HepG2 (cell line): Measurements from ENCODE around the gene EZH2. TPM values are rescaled to one million over a fixed set of nuclear protein-coding genes. Genes with fewer than 3 reads are reported as not detected.

Experiments used
- ATAC-seq: fragments of 200-7000 bp; cut with Tn5 transposase; 3 replicates; pipeline ENCODE4 v1.9.1; 2020; ENCODE audit warnings: mild to moderate bottlenecking, moderate library complexity
- BruUV-seq: library from RNA; stranded (reverse); fragments of 400-500 nt; replicated peaks from 2 replicates; lab custom pipeline; 2021; lab: Mats Ljungman, UMichigan
- CTCF ChIA-PET: fragments of 300-600 bp; formaldehyde crosslinking; extraction: SDS; loops from one replicate; lab custom pipeline; 2021; ENCODE audit warnings: low total read pairs, inconsistent platforms, low intra/inter-chr PET ratio; lab: Yijun Ruan, JAX
- POLR2A ChIA-PET: fragments of 350-600 bp; sonication (Branson Sonifier 250); formaldehyde crosslinking; loops from one replicate; lab custom pipeline; 2020; ENCODE audit warnings: antibody characterized with exemption, inconsistent platforms; lab: Yijun Ruan, JAX
- DNase-seq: peaks from one replicate; pipeline ENCODE4 v3.0.0-alpha.2; 2015; ENCODE audit warnings: low spot score
- FAIRE-seq: peaks from 3 replicates; lab custom pipeline; 2011; peaks lifted over from hg19 to GRCh38; lab: Jason Lieb, UNC
- H2AFZ ChIP-seq: one replicate; pipeline ENCODE4 v1.6.1; 2011; ENCODE audit warnings: low read length, inconsistent platforms
- H3K27ac ChIP-seq: fragments of 300-600 bp; 3 replicates; pipeline ENCODE4 v1.8.0; 2011; ENCODE audit warnings: mixed run types, mild to moderate bottlenecking, mixed read lengths, low read length, inconsistent platforms; ENCODE audit not compliant: insufficient read depth; ENCODE audit errors: extremely low read length
- H3K27me3 ChIP-seq, 2 experiments: fragments of 200-600 bp in 1 of 2; 2 replicates in 1 of 2; 3 replicates in 1 of 2; pipeline versions ENCODE4 v1.6.0 to v1.8.0; 2011; ENCODE audit warnings: low read length in 2 of 2, mild to moderate bottlenecking in 2 of 2, moderate library complexity in 2 of 2, inconsistent platforms in 1 of 2; ENCODE audit not compliant: insufficient read depth in 2 of 2, control insufficient read depth in 1 of 2
- H3K36me3 ChIP-seq, 2 experiments: fragments of 200-600 bp in 1 of 2; replicated peaks in 1 of 2; 2 replicates in 1 of 2; 3 replicates in 1 of 2; pipeline versions ENCODE4 v1.5.1 to v1.8.0; 2011; ENCODE audit warnings: low read length in 2 of 2, inconsistent platforms in 1 of 2; ENCODE audit not compliant: insufficient read depth in 2 of 2, control insufficient read depth in 1 of 2
- H3K4me1 ChIP-seq: 2 replicates; pipeline ENCODE4 v1.5.1; 2012; ENCODE audit warnings: low read length, inconsistent platforms; ENCODE audit not compliant: insufficient read depth
- H3K4me2 ChIP-seq: 2 replicates; pipeline ENCODE4 v1.6.0; 2011; ENCODE audit warnings: low read depth, low read length, inconsistent platforms
- H3K4me3 ChIP-seq, 3 experiments: fragments of 200-600 bp in 1 of 3; sonication (generic), shearing (Covaris generic) in 1 of 3; replicated peaks in 1 of 3; 2 replicates each; pipeline ENCODE4 v1.5.1; 2011 to 2016; ENCODE audit warnings: low read length in 3 of 3, inconsistent platforms in 2 of 3, low read depth in 2 of 3, mild to moderate bottlenecking in 2 of 3, control low read depth in 1 of 3, mixed read lengths in 1 of 3; ENCODE audit not compliant: insufficient read depth in 1 of 3
- H3K79me2 ChIP-seq: one replicate; pipeline ENCODE4 v1.6.1; 2011; ENCODE audit warnings: low read length, inconsistent platforms; ENCODE audit not compliant: insufficient read depth
- H3K9ac ChIP-seq: 2 replicates; pipeline ENCODE4 v1.6.0; 2011; ENCODE audit warnings: mild to moderate bottlenecking, low read depth, low read length, inconsistent platforms; ENCODE audit not compliant: insufficient read depth
- H3K9me3 ChIP-seq: 2 replicates; pipeline ENCODE4 v1.5.1; 2012; ENCODE audit warnings: mild to moderate bottlenecking, low read length
- H4K20me1 ChIP-seq: 2 replicates; pipeline ENCODE4 v1.6.0; 2011; ENCODE audit warnings: inconsistent platforms, mild to moderate bottlenecking, low read length, moderate library complexity; ENCODE audit not compliant: insufficient read depth
- ARID2 ChIP-seq: sonication (generic); formaldehyde crosslinking; IDR thresholded peaks from 2 replicates; pipeline ENCODE4 v1.8.1; 2022; ENCODE audit warnings: mild to moderate bottlenecking, missing genetic modification reagents, borderline replicate concordance
- HNF4A ChIP-seq: sonication (generic); formaldehyde crosslinking; IDR thresholded peaks from 2 replicates; pipeline ENCODE4 v1.4.0; 2020; ENCODE audit warnings: missing genetic modification reagents
- JDP2 ChIP-seq: sonication (generic); formaldehyde crosslinking; IDR thresholded peaks from 2 replicates; pipeline ENCODE4 v1.8.1; 2022; ENCODE audit warnings: missing genetic modification reagents, borderline replicate concordance
- SMAD1 ChIP-seq: sonication (generic); formaldehyde crosslinking; IDR thresholded peaks from 2 replicates; pipeline ENCODE4 v1.4.0; 2020; ENCODE audit warnings: missing genetic modification reagents, low read depth, mild to moderate bottlenecking, borderline replicate concordance
- SYNCRIP ChIP-seq: fragments of 200-400 bp; formaldehyde crosslinking; IDR thresholded peaks from 2 replicates; pipeline ENCODE4 v1.6.1; 2018; ENCODE audit warnings: mild to moderate bottlenecking, low read depth, low read length; ENCODE audit not compliant: insufficient read depth
- YEATS2 ChIP-seq: sonication (generic); formaldehyde crosslinking; IDR thresholded peaks from 2 replicates; pipeline ENCODE4 v1.4.0; 2020; ENCODE audit warnings: missing genetic modification reagents, borderline replicate concordance
- ZNF30 ChIP-seq: sonication (generic); formaldehyde crosslinking; IDR thresholded peaks from 2 replicates; pipeline ENCODE4 v1.5.0; 2020; ENCODE audit warnings: mild to moderate bottlenecking, missing genetic modification reagents
- ZNF713 ChIP-seq: sonication (generic); formaldehyde crosslinking; IDR thresholded peaks from 2 replicates; pipeline ENCODE4 v1.4.0; 2020; ENCODE audit warnings: mild to moderate bottlenecking, missing genetic modification reagents
- ZSCAN30 ChIP-seq: sonication (generic); formaldehyde crosslinking; IDR thresholded peaks from 2 replicates; pipeline ENCODE4 v1.5.0; 2020; ENCODE audit warnings: mild to moderate bottlenecking, missing genetic modification reagents
- WGBS: methylation state at CpG from one replicate; pipeline ENCODE4 v1.1.6; 2017; ENCODE audit warnings: low lambda C conversion rate; 5-methylcytosine and 5-hydroxymethylcytosine counted together
- in situ Hi-C: cut with HindIII; loops from 2 replicates; pipeline ENCODE4 v1.10.0; 2017; ENCODE audit warnings: low pct_unique_long_range_greater_than_20kb; ENCODE audit not compliant: extremely low pct_ligation_motif_present
- intact Hi-C: fragments of 100-400 bp; cut with micrococcal nuclease; formaldehyde crosslinking; loops from one replicate; pipeline ENCODE4 v1.10.0; 2022; ENCODE audit not compliant: unreplicated experiment
- polyA plus RNA-seq, 8 experiments: library from polyadenylated mRNA; depleted of rRNA in 3 of 8; stranded (reverse) in 7 of 8; unstranded in 1 of 8; fragments of >200 nt; fragmentation: Illumina TruSeq in 4 of 8; extraction: Trizol in 4 of 8; gene quantifications; 2 replicates each; pipeline versions ENCODE4 v1.2.1 to v1.2.3, GENCODE V29; 2011 to 2016; ENCODE audit warnings: low read depth in 4 of 8, missing spikeins in 1 of 8, mixed read lengths in 1 of 8; ENCODE audit not compliant: insufficient read depth in 1 of 8
- total RNA-seq, 5 experiments: library from RNA; depleted of rRNA; stranded (reverse); fragments of >200 nt; fragmentation: Illumina TruSeq; extraction: Trizol; gene quantifications; 2 replicates each; pipeline ENCODE4 v1.2.3, GENCODE V29; 2016; ENCODE audit warnings: low read depth in 1 of 5
- TF ChIP-seq, protein P1 (sequence below): sonication (generic); formaldehyde crosslinking; IDR thresholded peaks from 2 replicates; pipeline ENCODE4 v1.9.0; 2021; ENCODE audit warnings: missing genetic modification reagents, borderline replicate concordance
- TF ChIP-seq, protein P2 (sequence below): sonication (generic); formaldehyde crosslinking; IDR thresholded peaks from 2 replicates; pipeline ENCODE4 v1.9.0; 2021; ENCODE audit warnings: missing genetic modification reagents, borderline replicate concordance
- TF ChIP-seq, protein P3 (sequence below): sonication (generic); formaldehyde crosslinking; IDR thresholded peaks from 2 replicates; pipeline ENCODE4 v1.4.0; 2020; ENCODE audit warnings: mild to moderate bottlenecking, missing genetic modification reagents
- TF ChIP-seq, protein P4 (sequence below): sonication (generic); formaldehyde crosslinking; IDR thresholded peaks from 2 replicates; pipeline ENCODE4 v1.5.0; 2020; ENCODE audit warnings: missing genetic modification reagents, mild to moderate bottlenecking, borderline replicate concordance
- TF ChIP-seq, protein P5 (sequence below): sonication (generic); formaldehyde crosslinking; IDR thresholded peaks from 2 replicates; pipeline ENCODE4 v1.4.0; 2020; ENCODE audit warnings: missing genetic modification reagents

EZH2 gene
- total and polyA plus RNA-seq, 2 of the 13 experiments (the other 11 are each of a cell fraction or from before 2014, with no cell fraction given), result 26.0 to 34.3 TPM

DNA sequence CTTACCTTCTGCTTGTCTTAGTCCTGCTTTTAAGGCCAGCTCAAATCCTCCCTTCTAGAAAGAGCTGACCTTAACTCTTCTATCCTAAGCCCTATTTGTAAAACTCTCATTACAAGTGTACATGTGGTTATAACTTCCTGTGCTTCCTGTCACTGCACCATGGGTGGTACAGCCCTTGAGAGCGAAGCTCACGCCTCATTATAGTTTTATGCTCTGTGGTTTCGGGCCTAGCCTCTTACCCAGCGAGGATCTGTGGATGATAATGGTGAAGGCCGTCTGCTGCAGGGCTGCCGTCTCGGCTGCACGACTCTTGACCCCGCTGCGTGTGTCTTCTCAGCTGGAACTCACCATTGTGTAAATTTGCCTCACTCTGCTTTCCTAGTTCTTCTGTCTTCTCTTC, 110.8 kb downstream of the EZH2 start:
- FAIRE-seq, result no peak
- ChIA-PET POLR2A (no interaction called here), CTCF (no interaction called here)
- no peak overlapping the region for H3K27ac ChIP-seq
- H3K4me3 ChIP-seq, result no peak overlapping the region
- TF ChIP-seq SYNCRIP (no peak), ARID2 (CRISPR knock-in tag) (no peak), SMAD1 (CRISPR knock-in tag) (no peak), ZNF713 (CRISPR knock-in tag) (no peak), HNF4A (CRISPR knock-in tag) (no peak), ZSCAN30 (CRISPR knock-in tag) (no peak), ZNF30 (CRISPR knock-in tag) (no peak), JDP2 (CRISPR knock-in tag) (no peak), YEATS2 (CRISPR knock-in tag) (no peak)
- TF ChIP-seq, protein P1, sequence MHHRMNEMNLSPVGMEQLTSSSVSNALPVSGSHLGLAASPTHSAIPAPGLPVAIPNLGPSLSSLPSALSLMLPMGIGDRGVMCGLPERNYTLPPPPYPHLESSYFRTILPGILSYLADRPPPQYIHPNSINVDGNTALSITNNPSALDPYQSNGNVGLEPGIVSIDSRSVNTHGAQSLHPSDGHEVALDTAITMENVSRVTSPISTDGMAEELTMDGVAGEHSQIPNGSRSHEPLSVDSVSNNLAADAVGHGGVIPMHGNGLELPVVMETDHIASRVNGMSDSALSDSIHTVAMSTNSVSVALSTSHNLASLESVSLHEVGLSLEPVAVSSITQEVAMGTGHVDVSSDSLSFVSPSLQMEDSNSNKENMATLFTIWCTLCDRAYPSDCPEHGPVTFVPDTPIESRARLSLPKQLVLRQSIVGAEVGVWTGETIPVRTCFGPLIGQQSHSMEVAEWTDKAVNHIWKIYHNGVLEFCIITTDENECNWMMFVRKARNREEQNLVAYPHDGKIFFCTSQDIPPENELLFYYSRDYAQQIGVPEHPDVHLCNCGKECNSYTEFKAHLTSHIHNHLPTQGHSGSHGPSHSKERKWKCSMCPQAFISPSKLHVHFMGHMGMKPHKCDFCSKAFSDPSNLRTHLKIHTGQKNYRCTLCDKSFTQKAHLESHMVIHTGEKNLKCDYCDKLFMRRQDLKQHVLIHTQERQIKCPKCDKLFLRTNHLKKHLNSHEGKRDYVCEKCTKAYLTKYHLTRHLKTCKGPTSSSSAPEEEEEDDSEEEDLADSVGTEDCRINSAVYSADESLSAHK (CRISPR knock-in tag), result no peak
- TF ChIP-seq, protein P2, sequence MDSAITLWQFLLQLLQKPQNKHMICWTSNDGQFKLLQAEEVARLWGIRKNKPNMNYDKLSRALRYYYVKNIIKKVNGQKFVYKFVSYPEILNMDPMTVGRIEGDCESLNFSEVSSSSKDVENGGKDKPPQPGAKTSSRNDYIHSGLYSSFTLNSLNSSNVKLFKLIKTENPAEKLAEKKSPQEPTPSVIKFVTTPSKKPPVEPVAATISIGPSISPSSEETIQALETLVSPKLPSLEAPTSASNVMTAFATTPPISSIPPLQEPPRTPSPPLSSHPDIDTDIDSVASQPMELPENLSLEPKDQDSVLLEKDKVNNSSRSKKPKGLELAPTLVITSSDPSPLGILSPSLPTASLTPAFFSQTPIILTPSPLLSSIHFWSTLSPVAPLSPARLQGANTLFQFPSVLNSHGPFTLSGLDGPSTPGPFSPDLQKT (CRISPR knock-in tag), result no peak
- TF ChIP-seq, protein P3, sequence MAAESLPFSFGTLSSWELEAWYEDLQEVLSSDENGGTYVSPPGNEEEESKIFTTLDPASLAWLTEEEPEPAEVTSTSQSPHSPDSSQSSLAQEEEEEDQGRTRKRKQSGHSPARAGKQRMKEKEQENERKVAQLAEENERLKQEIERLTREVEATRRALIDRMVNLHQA (CRISPR knock-in tag), result no peak
- TF ChIP-seq, protein P4, sequence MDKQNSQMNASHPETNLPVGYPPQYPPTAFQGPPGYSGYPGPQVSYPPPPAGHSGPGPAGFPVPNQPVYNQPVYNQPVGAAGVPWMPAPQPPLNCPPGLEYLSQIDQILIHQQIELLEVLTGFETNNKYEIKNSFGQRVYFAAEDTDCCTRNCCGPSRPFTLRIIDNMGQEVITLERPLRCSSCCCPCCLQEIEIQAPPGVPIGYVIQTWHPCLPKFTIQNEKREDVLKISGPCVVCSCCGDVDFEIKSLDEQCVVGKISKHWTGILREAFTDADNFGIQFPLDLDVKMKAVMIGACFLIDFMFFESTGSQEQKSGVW (CRISPR knock-in tag), result no peak
- TF ChIP-seq, protein P5, sequence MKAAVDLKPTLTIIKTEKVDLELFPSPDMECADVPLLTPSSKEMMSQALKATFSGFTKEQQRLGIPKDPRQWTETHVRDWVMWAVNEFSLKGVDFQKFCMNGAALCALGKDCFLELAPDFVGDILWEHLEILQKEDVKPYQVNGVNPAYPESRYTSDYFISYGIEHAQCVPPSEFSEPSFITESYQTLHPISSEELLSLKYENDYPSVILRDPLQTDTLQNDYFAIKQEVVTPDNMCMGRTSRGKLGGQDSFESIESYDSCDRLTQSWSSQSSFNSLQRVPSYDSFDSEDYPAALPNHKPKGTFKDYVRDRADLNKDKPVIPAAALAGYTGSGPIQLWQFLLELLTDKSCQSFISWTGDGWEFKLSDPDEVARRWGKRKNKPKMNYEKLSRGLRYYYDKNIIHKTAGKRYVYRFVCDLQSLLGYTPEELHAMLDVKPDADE, result no peak
- H3K9me3 ChIP-seq, result no peaks in the 10 kb centered on the region
- 98% methylated on average over 10 of the region's 10 CpGs for WGBS
- no peak overlapping the region for H2AFZ ChIP-seq
- no peaks in the 10 kb centered on the region for H3K4me1 ChIP-seq
- H3K4me2 ChIP-seq, result no peak overlapping the region
- in situ Hi-C loops, result no loop called here
- no peak overlapping the region for H3K9ac ChIP-seq
- no peak for ATAC-seq
- no peaks in the 10 kb centered on the region for H3K27me3 ChIP-seq
- no peaks in the 10 kb centered on the region for H4K20me1 ChIP-seq
- DNase-seq, result no peak
- intact Hi-C loops, result no loop called here
- no peaks in the 10 kb centered on the region for H3K79me2 ChIP-seq
- H3K36me3 ChIP-seq, result peaks cover 6 to 71% of the 10 kb centered on the region in 2 experiments
- no TSS peak for BruUV-seq
